NCI-H82 treated with DMSO at 0.1 percent for 48 hours (cell line): ENCODE measurements around the gene NPPA.
"Not testable (repeated sequence)": the region's sequence is repeated elsewhere in the genome, so short reads cannot be mapped to it uniquely, and the experiment has no call there.

Experiments used
- DNase-seq: peaks from one replicate; lab custom pipeline; 2025; ENCODE audit not compliant: unreplicated experiment; lab: John Stamatoyannopoulos, UW

NPPA gene

GRCh38 chr1:11847667-11848372, at the start of gene NPPA:
Gene NPPA (minus strand): TSS chr1:11847783. CDS start chr1:11847684, 99 bp downstream.
- no peak for DNase-seq

- not testable (repeated sequence) for DNase-seq
Observed at GRCh38 chr1:11894501-11894900, 46.9 kb upstream of the NPPA start.

DNA sequence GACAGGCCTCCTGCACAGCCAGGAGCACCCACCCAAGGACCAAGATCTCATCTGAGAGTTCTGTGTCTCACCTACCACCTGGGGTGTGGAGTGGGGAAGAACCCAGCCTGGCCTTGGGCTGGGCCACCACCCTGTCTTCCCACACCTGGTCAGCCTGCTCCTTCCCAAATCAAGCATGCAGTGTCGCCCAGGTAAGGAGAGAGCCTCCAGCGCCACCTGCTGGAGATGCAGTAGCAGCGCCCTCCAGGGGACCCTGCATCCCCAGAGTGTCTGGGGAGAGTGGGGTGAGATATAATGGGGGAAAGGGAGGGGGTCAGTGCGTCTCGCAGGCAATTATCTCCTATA, 46.3 kb upstream of the NPPA start:
- no peak for DNase-seq

DNA sequence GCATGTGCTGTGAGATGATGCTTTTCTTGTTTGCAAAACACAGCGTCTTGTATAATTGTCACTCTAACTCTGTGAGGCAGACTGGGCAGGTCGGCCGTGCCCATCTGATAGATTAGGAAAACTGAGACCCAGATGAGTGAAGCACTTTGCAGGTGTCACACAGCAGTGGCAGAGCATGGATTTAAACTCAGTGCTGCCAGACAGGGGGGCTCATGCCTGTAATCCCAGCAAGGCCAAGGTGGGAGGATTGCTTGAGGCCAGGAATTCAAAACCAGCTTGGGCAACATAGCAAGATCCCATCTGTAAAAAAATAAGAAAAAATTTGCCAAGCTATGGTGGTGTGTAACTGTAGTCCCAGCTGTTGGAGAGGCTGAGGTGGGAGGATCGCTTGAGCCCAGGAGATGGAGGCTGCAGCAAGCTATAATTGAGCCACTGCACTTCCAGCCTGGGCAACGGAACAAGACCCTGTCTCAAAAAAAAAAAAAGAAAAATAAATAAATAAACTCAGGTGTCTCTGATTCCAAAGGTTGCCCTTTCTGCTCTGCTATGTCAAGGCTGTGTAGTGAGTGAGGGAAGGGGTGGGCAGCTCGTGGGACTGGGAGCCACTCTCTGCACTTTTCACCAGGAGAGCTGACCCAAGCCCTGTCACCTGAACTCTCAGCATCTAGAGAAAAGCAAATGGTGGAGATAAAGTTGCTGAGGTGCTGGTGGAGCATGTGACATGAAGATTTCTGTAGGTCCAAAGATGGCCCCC, 44.0 kb upstream of the NPPA start:
- no peak for DNase-seq

GRCh38 chr1:11888877-11889208, 41.3 kb upstream of the NPPA start:
- DNase-seq = no peak

- DNase-seq = no peak
Observed at GRCh38 chr1:11888206-11888876, 40.8 kb upstream of the NPPA start.

DNA sequence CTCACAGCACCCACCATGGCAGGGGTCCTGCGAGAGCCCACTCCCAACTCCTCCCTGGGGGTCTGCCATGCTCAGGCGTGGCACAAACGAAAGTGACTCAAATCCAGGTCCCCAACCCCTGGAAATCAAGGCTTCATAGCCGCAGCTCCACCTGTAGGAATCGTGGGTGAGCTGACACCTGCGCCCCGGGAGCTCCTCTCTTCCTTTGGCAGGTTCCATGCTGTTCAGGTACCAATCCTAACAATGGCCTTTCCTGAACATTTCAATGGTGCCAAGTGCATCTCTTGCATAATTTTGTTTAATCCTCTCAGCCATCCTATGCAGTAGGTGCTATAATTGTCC, 40.1 kb upstream of the NPPA start:
- DNase-seq = no peak

GRCh38 chr1:11886986-11887665, 39.5 kb upstream of the NPPA start:
- no peak for DNase-seq

GRCh38 chr1:11885916-11886315, 38.3 kb upstream of the NPPA start:
- no peak for DNase-seq

DNA sequence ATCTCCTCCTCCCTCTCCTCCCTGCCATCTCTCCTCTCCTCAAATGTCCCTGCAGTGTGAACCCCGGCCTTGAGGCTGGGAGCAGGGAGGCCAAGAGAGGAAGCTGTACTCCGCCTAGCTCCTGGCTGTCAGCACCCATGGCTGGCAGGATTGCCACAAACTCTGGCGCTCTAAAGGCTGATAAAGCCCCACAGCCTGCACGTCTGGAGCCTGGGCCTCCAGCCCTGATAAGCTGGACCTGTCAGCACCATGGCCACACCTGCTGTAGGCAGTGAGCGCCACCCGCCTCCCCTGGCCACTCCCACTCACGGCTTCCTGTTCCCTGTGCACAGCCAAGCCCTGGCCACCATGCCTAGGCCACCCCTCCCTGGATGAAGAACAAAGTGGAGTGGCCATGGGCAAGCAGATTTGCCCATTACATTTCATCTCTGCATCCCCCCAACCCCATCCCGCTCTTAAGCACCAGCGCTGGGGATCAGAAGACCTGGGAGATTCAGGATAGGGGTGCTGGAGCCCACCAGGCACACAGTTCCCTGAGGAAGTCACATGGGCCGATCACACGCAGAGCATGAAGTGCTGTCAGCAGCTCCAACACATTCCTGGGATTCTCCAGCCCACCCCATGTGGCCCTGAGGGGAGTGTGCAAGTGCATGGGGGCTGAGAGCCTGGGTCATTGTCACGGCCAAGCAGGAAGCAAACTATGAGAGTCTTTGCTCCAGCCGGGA, 35.4 kb upstream of the NPPA start:
- no peak for DNase-seq

DNA sequence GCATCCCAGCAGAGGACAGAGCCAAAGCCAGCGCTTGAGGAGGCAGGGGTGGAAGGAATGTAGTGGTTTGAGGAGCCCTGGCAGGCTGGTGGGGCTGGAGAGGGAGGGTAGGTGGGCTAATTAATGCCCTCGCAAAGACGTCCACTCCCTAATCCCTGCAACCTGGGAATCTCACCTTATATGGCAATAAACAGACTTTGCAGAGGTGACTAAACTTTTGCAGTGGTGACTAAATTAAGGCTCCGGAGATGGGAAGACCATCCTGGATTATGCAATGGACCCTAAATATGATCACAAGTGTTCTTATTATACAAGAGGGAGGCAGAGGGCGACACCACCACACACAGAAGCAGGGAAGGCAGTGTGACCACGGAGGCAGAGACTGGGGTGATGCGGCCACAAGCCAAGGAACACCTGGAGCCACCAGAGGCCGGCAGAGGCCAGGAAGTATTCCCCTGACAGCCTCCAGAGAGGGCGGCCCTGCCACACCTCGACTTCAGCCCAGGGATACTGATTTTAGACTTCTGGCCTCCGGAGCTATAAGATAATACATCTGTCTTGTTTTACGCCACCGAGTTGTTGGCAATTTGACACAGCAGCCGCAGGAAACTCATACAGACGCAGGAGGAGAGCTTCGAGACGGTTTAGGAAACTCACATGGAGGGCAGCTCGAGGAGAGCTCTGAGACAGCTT, 34.3 kb upstream of the NPPA start:
- no peak for DNase-seq

GRCh38 chr1:11880911-11881748, 33.5 kb upstream of the NPPA start:
- DNase-seq = no peak

GRCh38 chr1:11880181-11880575, 32.6 kb upstream of the NPPA start:
- DNase-seq = no peak

- DNase-seq = no peak
Observed at GRCh38 chr1:11879311-11880180, 32.0 kb upstream of the NPPA start.

- DNase-seq = no peak
Observed at GRCh38 chr1:11878891-11879190, 31.3 kb upstream of the NPPA start.

DNA sequence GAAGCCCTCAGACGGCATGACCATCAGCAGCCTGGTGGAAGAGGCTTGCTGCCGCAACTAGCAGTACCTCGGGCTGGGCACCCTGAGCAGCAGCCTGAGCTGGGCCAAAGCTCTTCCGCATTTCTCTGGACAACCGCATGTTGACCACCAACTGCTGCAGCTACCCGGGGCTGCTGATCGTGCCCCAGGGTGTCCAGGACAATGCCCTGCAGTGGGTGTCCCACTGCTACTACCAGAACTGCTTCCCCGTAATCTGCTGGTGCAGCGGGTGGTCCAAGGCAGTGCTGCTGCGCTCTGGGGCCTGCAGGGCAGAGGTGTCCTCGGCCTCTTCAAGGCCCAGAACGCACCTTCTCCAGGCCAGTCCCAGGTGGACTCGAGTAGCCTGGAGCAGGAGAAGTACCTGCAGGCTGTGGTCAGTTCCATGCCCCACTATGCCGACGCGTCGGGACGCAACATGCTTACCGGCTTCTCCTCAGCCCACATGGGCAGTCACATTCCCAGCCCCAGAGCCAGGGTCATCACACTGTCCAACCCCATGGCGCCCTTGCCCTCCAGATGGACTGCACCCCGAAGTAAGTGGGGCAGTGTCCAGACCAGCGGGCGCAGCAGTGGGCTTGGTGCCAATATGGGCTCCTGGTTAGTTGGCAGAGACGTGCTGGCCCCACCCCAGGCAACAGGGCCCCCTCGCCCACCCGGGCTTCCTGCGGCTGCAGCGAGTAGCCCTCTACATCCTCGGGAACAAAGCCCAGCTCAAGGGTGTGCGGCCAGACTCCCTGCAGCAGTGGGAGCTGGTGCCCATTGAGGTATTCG, 30.7 kb upstream of the NPPA start:
- DNase-seq = no peak

DNA sequence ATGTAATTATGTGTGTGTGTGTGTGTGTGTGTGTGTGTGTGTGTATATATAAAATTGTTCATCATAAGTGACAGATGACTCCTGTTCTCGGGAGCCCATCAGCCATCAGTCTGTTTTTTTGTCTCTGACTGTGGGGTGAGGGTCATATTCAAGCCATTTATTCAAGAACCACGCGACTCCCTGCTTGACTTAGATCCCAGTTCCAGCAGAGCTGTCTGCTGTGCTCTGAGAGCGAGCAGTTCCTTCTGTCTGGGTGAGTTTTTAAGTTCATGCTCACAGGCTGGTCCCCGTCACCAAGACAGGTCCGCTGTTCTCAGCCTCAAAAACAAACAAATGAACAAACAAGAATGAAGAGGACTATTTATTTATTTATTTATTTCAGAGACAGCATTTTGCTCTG, 29.5 kb upstream of the NPPA start:
- DNase-seq = no peak

- no peak for DNase-seq
Observed at GRCh38 chr1:11875094-11875493, 27.5 kb upstream of the NPPA start.
